NB4 (cell line): Measurements from ENCODE around the gene ZNF160.

Source experiments
- CTCF ChIP-seq: IDR thresholded peaks from one replicate; pipeline ENCODE4 v1.5.1; 2012; ENCODE audit warnings: low read depth, low read length
- POLR2A ChIP-seq: IDR thresholded peaks from 2 replicates; pipeline ENCODE4 v1.6.1; 2011; ENCODE audit warnings: mild to moderate bottlenecking; ENCODE audit not compliant: insufficient read length; ENCODE audit errors: extremely low read depth
- TF ChIP-seq, protein P1 (sequence below): IDR thresholded peaks from 2 replicates; pipeline ENCODE4 v1.6.1; 2011; ENCODE audit warnings: low read depth, low read length

- TF ChIP-seq CTCF, result no peak
- TF ChIP-seq POLR2A, result no peak
- TF ChIP-seq, protein P1, sequence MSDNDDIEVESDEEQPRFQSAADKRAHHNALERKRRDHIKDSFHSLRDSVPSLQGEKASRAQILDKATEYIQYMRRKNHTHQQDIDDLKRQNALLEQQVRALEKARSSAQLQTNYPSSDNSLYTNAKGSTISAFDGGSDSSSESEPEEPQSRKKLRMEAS, result no peak
Measured at GRCh38 chr19:53123400-53123799, 20.2 kb upstream of the ZNF160 start.
